Activated CD8-positive, alpha-beta memory T cell treated with anti-CD3 and anti-CD28 coated beads for 4 hours (primary cell): ENCODE data around the gene PLCB2.

Experiments used
- DNase-seq, 2 donors: peaks; one replicate each; pipeline ENCODE4 v3.0.0-alpha.2; 2020; ENCODE audit warnings: low read depth in 2 of 2

PLCB2 gene

GRCh38 chr15:40307421-40308211 lies at the start of gene PLCB2:
Gene PLCB2, minus strand, starts transcription at chr15:40307935. Its CDS starts 263 bp downstream, at chr15:40307672.
- DNase-seq, result peak in 1 of 2 donors; percentile 39

- no peak for DNase-seq
Measured at GRCh38 chr15:40357246-40357645, 49.5 kb upstream of the PLCB2 start.

- DNase-seq, result no peak
Measured at GRCh38 chr15:40355976-40356585, 48.3 kb upstream of the PLCB2 start.

- DNase-seq, result no peak
Measured at GRCh38 chr15:40354408-40355171, 46.9 kb upstream of the PLCB2 start.

GRCh38 chr15:40353697-40354096 lies 46.0 kb upstream of the PLCB2 start:
- DNase-seq, result no peak

GRCh38 chr15:40352281-40352901 lies 44.7 kb upstream of the PLCB2 start:
- no peak for DNase-seq

- DNase-seq, result no peak
Measured at GRCh38 chr15:40349163-40349562, 41.4 kb upstream of the PLCB2 start.

- DNase-seq, result no peak
Measured at GRCh38 chr15:40348474-40348870, 40.7 kb upstream of the PLCB2 start.

GRCh38 chr15:40347559-40348473 lies 40.1 kb upstream of the PLCB2 start:
- DNase-seq, result no peak

GRCh38 chr15:40346579-40347558 lies 39.1 kb upstream of the PLCB2 start:
- no peak for DNase-seq

GRCh38 chr15:40345867-40346578 lies 38.3 kb upstream of the PLCB2 start:
- no peak for DNase-seq

GRCh38 chr15:40345225-40345866 lies 37.6 kb upstream of the PLCB2 start:
- DNase-seq, result no peak

GRCh38 chr15:40344631-40345120 lies 36.9 kb upstream of the PLCB2 start:
- DNase-seq, result peak in 1 of 2 donors; percentile 41

GRCh38 chr15:40344217-40344616 lies 36.5 kb upstream of the PLCB2 start:
- DNase-seq, result no peak

GRCh38 chr15:40343512-40343911 lies 35.8 kb upstream of the PLCB2 start:
- DNase-seq, result no peak

GRCh38 chr15:40342416-40343320 lies 34.9 kb upstream of the PLCB2 start:
- no peak for DNase-seq

GRCh38 chr15:40340740-40341400 lies 33.1 kb upstream of the PLCB2 start, which contains the start of gene CCDC9B:
Gene CCDC9B, minus strand, starts transcription at chr15:40340939. Its CDS starts 120 bp downstream, at chr15:40340819.
- DNase-seq, result no peak
